Astrocyte (in vitro differentiated cells and primary cell): ENCODE measurements around the gene PRPF31. TPM values are rescaled to one million over a fixed set of nuclear protein-coding genes. Genes with fewer than 3 reads are reported as not detected.

Experiments
- DNase-seq: peaks from one replicate; pipeline ENCODE4 v3.0.0-alpha.2; 2010; ENCODE audit warnings: low read depth
- FAIRE-seq: peaks from 2 replicates; lab custom pipeline; 2011; peaks lifted over from hg19 to GRCh38; lab: Jason Lieb, UNC
- H2AFZ ChIP-seq: 2 replicates; pipeline ENCODE4 v1.6.0; 2012; ENCODE audit warnings: low read depth, low read length, inconsistent platforms
- H3K27ac ChIP-seq: 2 replicates; pipeline ENCODE4 v1.5.1; 2011; ENCODE audit warnings: low read depth, low read length, inconsistent platforms
- H3K27me3 ChIP-seq: 2 replicates; pipeline ENCODE4 v1.6.0; 2011; ENCODE audit warnings: low read length, inconsistent platforms; ENCODE audit not compliant: insufficient read depth
- H3K36me3 ChIP-seq: 2 replicates; pipeline ENCODE4 v1.5.1; 2011; ENCODE audit warnings: low read length, inconsistent platforms; ENCODE audit not compliant: insufficient read depth
- H3K4me1 ChIP-seq: 2 replicates; pipeline ENCODE4 v1.5.1; 2011; ENCODE audit warnings: low read length, inconsistent platforms; ENCODE audit not compliant: insufficient read depth
- H3K4me2 ChIP-seq: 2 replicates; pipeline ENCODE4 v1.6.0; 2012; ENCODE audit warnings: low read length, inconsistent platforms
- H3K4me3 ChIP-seq: 2 replicates; pipeline ENCODE4 v1.5.1; 2011; ENCODE audit warnings: low read depth, mild to moderate bottlenecking, low read length, inconsistent platforms; ENCODE audit not compliant: insufficient read depth
- H3K79me2 ChIP-seq: 2 replicates; pipeline ENCODE4 v1.6.0; 2012; ENCODE audit warnings: mild to moderate bottlenecking, low read length, inconsistent platforms; ENCODE audit not compliant: insufficient read depth
- H3K9ac ChIP-seq: 2 replicates; pipeline ENCODE4 v1.6.0; 2012; ENCODE audit warnings: mild to moderate bottlenecking, low read length, inconsistent platforms
- H3K9me3 ChIP-seq: 2 replicates; pipeline ENCODE4 v1.5.1; 2012; ENCODE audit warnings: low read depth, mild to moderate bottlenecking, low read length, inconsistent platforms; ENCODE audit not compliant: insufficient read depth
- H4K20me1 ChIP-seq: 2 replicates; pipeline ENCODE4 v1.6.0; 2012; ENCODE audit warnings: low read length, inconsistent platforms; ENCODE audit not compliant: insufficient read depth
- H3K27ac Mint-ChIP-seq: one replicate; pipeline ENCODE4 v1.8.0; 2021; ENCODE audit warnings: mild to moderate bottlenecking, mixed read lengths; ENCODE audit not compliant: unreplicated experiment
- H3K27me3 Mint-ChIP-seq: one replicate; pipeline ENCODE4 v1.8.0; 2021; ENCODE audit warnings: low read depth, mixed read lengths; ENCODE audit not compliant: unreplicated experiment
- H3K36me3 Mint-ChIP-seq: one replicate; pipeline ENCODE4 v1.8.0; 2021; ENCODE audit warnings: low read depth, mixed read lengths; ENCODE audit not compliant: unreplicated experiment
- H3K4me1 Mint-ChIP-seq: one replicate; pipeline ENCODE4 v1.8.0; 2021; ENCODE audit warnings: low read depth, mixed read lengths; ENCODE audit not compliant: unreplicated experiment
- H3K4me3 Mint-ChIP-seq: one replicate; pipeline ENCODE4 v1.8.0; 2021; ENCODE audit warnings: mild to moderate bottlenecking, moderate library complexity, mixed read lengths; ENCODE audit not compliant: unreplicated experiment
- H3K9me3 Mint-ChIP-seq: one replicate; pipeline ENCODE4 v1.8.0; 2021; ENCODE audit warnings: mild to moderate bottlenecking, mixed read lengths; ENCODE audit not compliant: unreplicated experiment
- EZH2 ChIP-seq: IDR thresholded peaks from 2 replicates; pipeline ENCODE4 v1.6.1; 2012; ENCODE audit warnings: mild to moderate bottlenecking, low read length, inconsistent platforms; ENCODE audit not compliant: insufficient read depth
- total RNA-seq: library from RNA; stranded (reverse); gene quantifications from 2 replicates; pipeline ENCODE4 v1.2.1, GENCODE V29; 2021
- TF ChIP-seq, protein P1 (sequence below): IDR thresholded peaks from 2 replicates; pipeline ENCODE4 v1.5.1; 2011; ENCODE audit warnings: low read depth, mild to moderate bottlenecking, inconsistent platforms, low read length, moderate library complexity; ENCODE audit not compliant: insufficient read depth

PRPF31 gene
- total RNA-seq, 1 donor from 2014 or later = 67.2 TPM

DNA sequence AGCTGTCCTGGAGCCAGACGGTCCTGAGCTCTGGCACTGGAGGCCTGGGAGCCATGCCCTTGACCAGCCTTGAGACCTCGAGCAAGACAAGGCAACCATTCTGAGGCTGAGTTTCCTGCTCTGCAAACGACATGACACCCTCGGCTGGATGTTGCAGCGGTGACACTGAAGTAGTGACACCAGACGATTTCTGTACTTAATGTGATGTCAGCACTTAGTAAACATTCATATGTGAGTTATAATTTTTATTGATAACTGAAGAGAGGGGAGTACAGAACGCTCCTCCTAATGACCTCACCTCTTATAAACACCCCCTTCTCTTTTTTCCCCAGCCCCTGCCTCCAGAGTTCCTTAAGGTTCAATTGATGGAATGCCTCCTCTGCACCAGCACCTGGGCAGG, 7.1 kb upstream of the PRPF31 start:
- TF ChIP-seq, protein P1, sequence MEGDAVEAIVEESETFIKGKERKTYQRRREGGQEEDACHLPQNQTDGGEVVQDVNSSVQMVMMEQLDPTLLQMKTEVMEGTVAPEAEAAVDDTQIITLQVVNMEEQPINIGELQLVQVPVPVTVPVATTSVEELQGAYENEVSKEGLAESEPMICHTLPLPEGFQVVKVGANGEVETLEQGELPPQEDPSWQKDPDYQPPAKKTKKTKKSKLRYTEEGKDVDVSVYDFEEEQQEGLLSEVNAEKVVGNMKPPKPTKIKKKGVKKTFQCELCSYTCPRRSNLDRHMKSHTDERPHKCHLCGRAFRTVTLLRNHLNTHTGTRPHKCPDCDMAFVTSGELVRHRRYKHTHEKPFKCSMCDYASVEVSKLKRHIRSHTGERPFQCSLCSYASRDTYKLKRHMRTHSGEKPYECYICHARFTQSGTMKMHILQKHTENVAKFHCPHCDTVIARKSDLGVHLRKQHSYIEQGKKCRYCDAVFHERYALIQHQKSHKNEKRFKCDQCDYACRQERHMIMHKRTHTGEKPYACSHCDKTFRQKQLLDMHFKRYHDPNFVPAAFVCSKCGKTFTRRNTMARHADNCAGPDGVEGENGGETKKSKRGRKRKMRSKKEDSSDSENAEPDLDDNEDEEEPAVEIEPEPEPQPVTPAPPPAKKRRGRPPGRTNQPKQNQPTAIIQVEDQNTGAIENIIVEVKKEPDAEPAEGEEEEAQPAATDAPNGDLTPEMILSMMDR = no peak
- TF ChIP-seq EZH2 = no peak
- no peaks in the 10 kb centered on the region for H3K27me3 Mint-ChIP-seq
- peaks cover 26% of the 10 kb centered on the region for H3K79me2 ChIP-seq
- H3K27ac ChIP-seq = no peak overlapping the region
- no peak overlapping the region for H3K4me3 Mint-ChIP-seq
- FAIRE-seq (no peak), DNase-seq (no peak)
- H3K27ac Mint-ChIP-seq = no peak overlapping the region
- H3K27me3 ChIP-seq = no peaks in the 10 kb centered on the region
- no peaks in the 10 kb centered on the region for H3K4me1 ChIP-seq
- peaks cover 5% of the 10 kb centered on the region for H3K36me3 ChIP-seq
- peaks cover 15% of the 10 kb centered on the region for H4K20me1 ChIP-seq
- H3K4me1 Mint-ChIP-seq = no peaks in the 10 kb centered on the region
- H3K9ac ChIP-seq = no peak overlapping the region
- no peaks in the 10 kb centered on the region for H3K9me3 Mint-ChIP-seq
- H3K4me2 ChIP-seq = no peak overlapping the region
- no peaks in the 10 kb centered on the region for H3K9me3 ChIP-seq
- peaks cover 16% of the 10 kb centered on the region for H3K36me3 Mint-ChIP-seq
- H2AFZ ChIP-seq = no peak overlapping the region
- no peak overlapping the region for H3K4me3 ChIP-seq

DNA sequence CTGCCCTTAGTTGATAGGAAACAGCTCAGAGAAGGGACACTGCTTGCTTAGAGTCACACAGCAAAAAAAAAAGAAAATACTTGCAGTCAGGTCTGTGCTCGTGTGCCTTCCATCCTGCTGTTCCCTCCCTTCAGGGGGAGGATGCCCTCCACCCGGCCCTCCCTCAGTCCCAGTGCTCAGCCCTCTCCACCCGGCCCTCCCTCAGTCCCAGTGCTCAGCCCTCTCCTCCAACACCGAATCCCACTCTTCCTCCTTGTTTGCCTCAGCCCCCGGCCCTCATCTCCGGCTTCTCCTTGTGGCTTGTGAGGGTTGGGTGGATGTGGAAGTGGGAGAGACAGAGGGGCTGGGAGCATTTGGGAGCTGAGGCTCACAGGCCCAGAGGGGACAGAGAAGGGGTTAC, 5.9 kb upstream of the PRPF31 start:
- Mint-ChIP-seq H3K4me3 (no peak overlapping the region), H3K9me3 (no peaks in the 10 kb centered on the region), H3K4me1 (no peaks in the 10 kb centered on the region), H3K27me3 (no peaks in the 10 kb centered on the region), H3K27ac (no peak overlapping the region), H3K36me3 (peaks cover 19% of the 10 kb centered on the region)
- Histone ChIP-seq H3K27ac (no peak overlapping the region), H3K4me2 (no peak overlapping the region), H3K27me3 (no peaks in the 10 kb centered on the region), H4K20me1 (peaks cover 15% of the 10 kb centered on the region), H3K9me3 (no peaks in the 10 kb centered on the region), H3K9ac (no peak overlapping the region), H3K36me3 (peaks cover 5% of the 10 kb centered on the region), H2AFZ (no peak overlapping the region), H3K4me3 (no peak overlapping the region), H3K79me2 (peaks cover 30% of the 10 kb centered on the region), H3K4me1 (peaks cover 7% of the 10 kb centered on the region)
- TF ChIP-seq EZH2 = no peak
- TF ChIP-seq, protein P1 = no peak
- FAIRE-seq (no peak), DNase-seq (no peak)

DNA sequence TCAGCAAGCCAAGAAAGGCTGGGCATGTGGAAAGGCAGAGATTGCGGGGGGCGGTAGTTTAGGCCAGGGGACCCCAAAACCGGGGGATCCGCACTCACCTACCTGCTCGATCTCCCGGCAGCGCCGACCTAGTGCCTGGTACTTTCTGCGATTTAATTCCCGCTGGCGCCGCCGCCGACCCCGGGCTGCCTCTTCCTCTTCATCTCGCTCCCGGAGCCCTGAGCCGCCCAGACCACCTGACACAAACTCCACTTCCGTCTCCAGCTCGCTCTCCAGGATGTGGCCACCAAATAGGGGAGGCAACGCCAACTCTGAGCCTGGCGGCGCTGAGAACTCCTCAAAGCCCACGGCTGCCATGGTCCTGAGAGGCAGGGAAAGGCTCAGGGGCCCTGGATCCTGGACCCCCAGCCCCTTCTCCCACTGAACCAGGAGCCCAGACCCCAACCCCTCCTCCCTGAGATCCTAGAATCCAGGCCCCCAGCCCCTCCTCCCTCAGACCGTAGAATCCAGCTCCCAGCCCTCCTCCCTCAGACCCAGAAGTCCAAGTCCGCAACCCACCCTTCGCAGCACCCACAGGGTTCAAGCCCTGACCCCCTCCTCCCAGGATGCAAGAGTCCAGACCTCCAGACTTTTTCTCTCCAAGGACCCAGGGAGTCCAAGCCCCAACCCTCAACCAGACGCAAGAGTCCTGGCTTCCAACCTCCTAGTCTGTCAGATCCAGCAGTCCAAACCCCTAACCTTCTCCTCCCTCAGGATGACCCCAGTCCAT, 1.0 kb upstream of the PRPF31 start:
- Mint-ChIP-seq H3K36me3 (peaks cover 12% of the 10 kb centered on the region), H3K4me3 (peak overlapping the region; percentile 95), H3K4me1 (peaks cover 2% of the 10 kb centered on the region), H3K27me3 (no peaks in the 10 kb centered on the region), H3K27ac (peak overlapping the region; percentile 96), H3K9me3 (no peaks in the 10 kb centered on the region)
- peak overlapping the region; percentile 93 for H3K9ac ChIP-seq
- no peaks in the 10 kb centered on the region for H3K9me3 ChIP-seq
- DNase-seq (peak; percentile 32), FAIRE-seq (no peak)
- peak overlapping the region; percentile 97 for H3K4me2 ChIP-seq
- peak overlapping the region; percentile 88 for H3K27ac ChIP-seq
- TF ChIP-seq, protein P1 = no peak
- no peak for TF ChIP-seq EZH2
- peaks cover 12% of the 10 kb centered on the region for H4K20me1 ChIP-seq
- H3K4me1 ChIP-seq = peaks cover 11% of the 10 kb centered on the region
- H3K4me3 ChIP-seq = peak overlapping the region; percentile 94
- no peaks in the 10 kb centered on the region for H3K27me3 ChIP-seq
- peaks cover 7% of the 10 kb centered on the region for H3K36me3 ChIP-seq
- H3K79me2 ChIP-seq = peaks cover 46% of the 10 kb centered on the region
- peak overlapping the region; percentile 96 for H2AFZ ChIP-seq
